A549 (cell line): ENCODE data around the gene ITPKC. TPM values are rescaled to one million over a fixed set of nuclear protein-coding genes. Genes with fewer than 3 reads are reported as not detected.
A peak's percentile ranks its signal among the peaks of the same experiment; 100 is the strongest.

Experiments
- ATAC-seq, 2 experiments: fragments of 200-7000 bp in 1 of 2; fragments of >200 bp in 1 of 2; cut with Nextera tagmentation in 1 of 2; cut with Tn5 transposase in 1 of 2; 3 replicates each; pipeline versions ENCODE4 v1.8.0 to v1.9.1; 2018 to 2020; ENCODE audit warnings: mild to moderate bottlenecking in 1 of 2, moderate library complexity in 1 of 2
- CTCF ChIA-PET: fragments of 300-600 bp; sonication (Branson Sonifier 250); formaldehyde crosslinking; extraction: SDS; loops from one replicate; lab custom pipeline; 2021; ENCODE audit warnings: antibody characterized with exemption, inconsistent platforms; lab: Yijun Ruan, JAX
- POLR2A ChIA-PET: fragments of 350-600 bp; formaldehyde crosslinking; extraction: SDS; loops from one replicate; lab custom pipeline; 2021; ENCODE audit warnings: antibody characterized with exemption, inconsistent platforms; lab: Yijun Ruan, JAX
- DNase-seq, 2 experiments: peaks; one replicate each; pipeline versions ENCODE4 v3.0.0 to v3.0.0-alpha.2; 2011 to 2016; ENCODE audit warnings: low read depth in 1 of 2, low spot score in 1 of 2
- FAIRE-seq: peaks from 2 replicates; lab custom pipeline; 2011; peaks lifted over from hg19 to GRCh38; lab: Jason Lieb, UNC
- H3K27ac ChIP-seq, 2 experiments: fragments of >200 bp; sonication (Bioruptor Twin); formaldehyde crosslinking; 3 replicates each; pipeline ENCODE4 v1.5.1; 2016 to 2017
- H3K4me1 ChIP-seq: fragments of >200 bp; sonication (Bioruptor Twin); formaldehyde crosslinking; 3 replicates; pipeline ENCODE4 v1.6.1; 2016
- H3K4me2 ChIP-seq: fragments of >200 bp; sonication (Bioruptor Twin); formaldehyde crosslinking; 3 replicates; pipeline ENCODE4 v1.6.1; 2016
- H3K4me3 ChIP-seq: fragments of >200 bp; sonication (Bioruptor Twin); formaldehyde crosslinking; 3 replicates; pipeline ENCODE4 v1.5.1; 2016
- H3K9me3 ChIP-seq: fragments of >200 bp; sonication (Bioruptor Twin); formaldehyde crosslinking; 3 replicates; pipeline ENCODE4 v1.6.1; 2016
- BHLHE40 ChIP-seq: IDR thresholded peaks from 2 replicates; pipeline ENCODE4 v1.6.1; 2012; ENCODE audit warnings: low read depth, low read length, inconsistent platforms
- CBX8 ChIP-seq: fragments of 200-600 bp; sonication (generic); IDR thresholded peaks from 2 replicates; pipeline ENCODE4 v1.6.1; 2016
- CEBPB ChIP-seq, 2 experiments: fragments of >200 bp in 1 of 2; sonication (Bioruptor Twin) in 1 of 2; formaldehyde crosslinking in 1 of 2; IDR thresholded peaks; 2 replicates each; pipeline ENCODE4 v1.6.1; 2012 to 2016
- CTCF ChIP-seq: fragments of >200 bp; sonication (Bioruptor Twin); formaldehyde crosslinking; IDR thresholded peaks from 3 replicates; pipeline ENCODE4 v1.5.1; 2016
- E2F6 ChIP-seq: IDR thresholded peaks from 2 replicates; pipeline ENCODE4 v1.6.1; 2012; ENCODE audit warnings: low read depth, borderline replicate concordance
- EHF ChIP-seq: fragments of 250-450 bp; sonication (Bioruptor Pico); IDR thresholded peaks from 2 replicates; pipeline ENCODE4 v1.5.0; 2020; ENCODE audit warnings: mild to moderate bottlenecking
- EP300 ChIP-seq, 2 experiments: fragments of >200 bp; sonication (Bioruptor Twin); formaldehyde crosslinking; IDR thresholded peaks; 2 replicates in 1 of 2; 3 replicates in 1 of 2; pipeline ENCODE4 v1.6.1; 2016 to 2017
- FOSB ChIP-seq: fragments of 250-450 bp; sonication (Bioruptor Pico); IDR thresholded peaks from 2 replicates; pipeline ENCODE4 v1.5.0; 2020; ENCODE audit warnings: mild to moderate bottlenecking, moderate library complexity
- FOXS1 ChIP-seq: fragments of 250-450 bp; sonication (Bioruptor Pico); IDR thresholded peaks from 2 replicates; pipeline ENCODE4 v1.5.0; 2020; ENCODE audit warnings: mild to moderate bottlenecking, moderate library complexity
- HDAC2 ChIP-seq: fragments of 200-600 bp; sonication (generic); IDR thresholded peaks from 2 replicates; pipeline ENCODE4 v1.6.1; 2016
- HOXB13 ChIP-seq: fragments of 250-450 bp; sonication (Bioruptor Pico); IDR thresholded peaks from 2 replicates; pipeline ENCODE4 v1.5.0; 2020; ENCODE audit warnings: low read depth, mild to moderate bottlenecking, moderate library complexity
- HOXB5 ChIP-seq: fragments of 250-450 bp; sonication (Bioruptor Pico); IDR thresholded peaks from 2 replicates; pipeline ENCODE4 v1.5.0; 2020; ENCODE audit warnings: mild to moderate bottlenecking, moderate library complexity
- JUN ChIP-seq, 2 experiments: fragments of >200 bp; sonication (Bioruptor Twin); formaldehyde crosslinking; IDR thresholded peaks; 2 replicates in 1 of 2; 3 replicates in 1 of 2; pipeline ENCODE4 v1.6.1; 2016 to 2017
- JUNB ChIP-seq: fragments of >200 bp; sonication (Bioruptor Twin); formaldehyde crosslinking; IDR thresholded peaks from 2 replicates; pipeline ENCODE4 v1.6.1; 2016
- KDM1A ChIP-seq: fragments of 200-600 bp; sonication (generic); IDR thresholded peaks from 2 replicates; pipeline ENCODE4 v1.6.1; 2016; ENCODE audit warnings: low read depth, mild to moderate bottlenecking
- MAFK ChIP-seq: fragments of 450-650 bp; IDR thresholded peaks from 2 replicates; pipeline ENCODE4 v1.6.1; 2014; ENCODE audit not compliant: partially characterized antibody
- MAX ChIP-seq: IDR thresholded peaks from 2 replicates; pipeline ENCODE4 v1.6.1; 2012
- NPAS2 ChIP-seq: fragments of 250-450 bp; sonication (Bioruptor Pico); IDR thresholded peaks from 2 replicates; pipeline ENCODE4 v1.8.0; 2022; ENCODE audit warnings: mild to moderate bottlenecking, moderate library complexity, borderline replicate concordance
- POLR2A ChIP-seq: IDR thresholded peaks from 2 replicates; pipeline ENCODE4 v1.6.1; 2012; ENCODE audit warnings: mild to moderate bottlenecking, low read length
- POLR2AphosphoS2 ChIP-seq: conservative IDR thresholded peaks from 2 replicates; pipeline ENCODE4 v1.6.1; 2012; ENCODE audit warnings: low read length, improper control_type of control experiment, inconsistent platforms
- RAD21 ChIP-seq, 2 experiments: fragments of >200 bp in 1 of 2; sonication (Bioruptor Twin) in 1 of 2; formaldehyde crosslinking in 1 of 2; IDR thresholded peaks in 1 of 2; conservative IDR thresholded peaks in 1 of 2; 2 replicates in 1 of 2; 3 replicates in 1 of 2; pipeline ENCODE4 v1.6.1; 2012 to 2018; ENCODE audit warnings: inconsistent platforms in 1 of 2
- RARB ChIP-seq: fragments of 250-450 bp; sonication (Bioruptor Pico); IDR thresholded peaks from 2 replicates; pipeline ENCODE4 v1.8.0; 2021; ENCODE audit warnings: mild to moderate bottlenecking, moderate library complexity
- RFX5 ChIP-seq: fragments of 450-650 bp; IDR thresholded peaks from 2 replicates; pipeline ENCODE4 v1.7.1; 2014; ENCODE audit warnings: antibody characterized with exemption, mild to moderate bottlenecking, moderate library complexity
- TFCP2L1 ChIP-seq: fragments of 250-450 bp; sonication (Bioruptor Pico); IDR thresholded peaks from 2 replicates; pipeline ENCODE4 v1.5.0; 2021; ENCODE audit warnings: mild to moderate bottlenecking
- ZC3H11A ChIP-seq: fragments of 450-650 bp; IDR thresholded peaks from 2 replicates; pipeline ENCODE4 v1.6.1; 2014; ENCODE audit warnings: antibody characterized with exemption, mild to moderate bottlenecking
- ZFP36 ChIP-seq: fragments of 450-650 bp; IDR thresholded peaks from 2 replicates; pipeline ENCODE4 v1.6.1; 2014; ENCODE audit warnings: borderline replicate concordance; ENCODE audit not compliant: partially characterized antibody
- WGBS: methylation state at CpG from one replicate; pipeline ENCODE4 v1.1.6; 2017; ENCODE audit errors: missing lambda C conversion rate; 5-methylcytosine and 5-hydroxymethylcytosine counted together
- polyA plus RNA-seq, 4 experiments: library from polyadenylated mRNA; depleted of rRNA in 3 of 4; stranded (reverse); fragments of >200 nt; fragmentation: RNase III in 1 of 4; extraction: RNeasy Plus Mini Kit Qiagen cat#74134 plus additional on column Dnase treatment in 1 of 4; gene quantifications; 2 replicates in 3 of 4; 3 replicates in 1 of 4; pipeline ENCODE4 v1.2.3, GENCODE V29; 2011 to 2017
- TF ChIP-seq, protein P1 (sequence below): fragments of >200 bp; sonication (Bioruptor Twin); formaldehyde crosslinking; IDR thresholded peaks from 3 replicates; pipeline ENCODE4 v1.6.1; 2016
- TF ChIP-seq, protein P2 (sequence below): fragments of 150-350 bp; IDR thresholded peaks from 2 replicates; pipeline ENCODE4 v1.6.1; 2014; ENCODE audit warnings: low read depth, mild to moderate bottlenecking, low read length

ITPKC gene
- polyA plus RNA-seq, 2 of the 4 experiments (the other 2 are of a cell fraction): 6.5 to 7.9 TPM

DNA sequence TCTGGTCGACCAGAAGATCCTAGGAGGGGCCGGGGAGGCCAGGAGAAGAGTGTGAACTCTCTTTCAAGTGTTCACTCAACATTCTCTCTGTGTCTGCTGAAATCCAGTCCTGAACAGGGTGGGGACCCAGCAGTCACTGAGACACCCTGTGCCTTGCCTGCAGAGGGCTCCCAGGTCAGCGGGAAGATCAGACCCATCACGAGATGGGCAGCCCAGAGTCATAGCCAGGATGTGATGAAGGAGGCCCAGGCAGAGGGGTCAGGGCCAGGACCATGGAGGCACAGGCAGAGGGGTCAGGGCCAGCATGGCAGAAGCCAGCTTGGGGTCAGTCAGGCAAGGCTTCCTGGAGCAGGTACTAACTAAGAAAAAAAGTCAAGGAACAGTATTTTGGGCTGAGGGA, 35.9 kb upstream of the ITPKC start:
- POLR2A ChIA-PET: no interaction called here
- no peak for DNase-seq
- Histone ChIP-seq H3K4me1 (no peaks in the 10 kb centered on the region), H3K4me3 (no peak overlapping the region), H3K27ac (no peak overlapping the region), H3K4me2 (no peak overlapping the region), H3K9me3 (no peaks in the 10 kb centered on the region)
- CTCF ChIA-PET: interaction anchor here (0.5 to 14.9 kb wide), 7 partner anchors 9 to 89 kb away, joined by 3 to 140 read pairs (median 4); partner anchors contain the start of genes COQ8B and NUMBL
- FAIRE-seq: no peak
- WGBS: 85% methylated on average over 4 of the region's 4 CpGs
- ATAC-seq: no peak; a peak in 1 of 6 replicates
- TF ChIP-seq POLR2AphosphoS2 (no peak), EP300 (IDR thresholded peaks at IDR 0.05) (no peak), BHLHE40 (no peak), ZC3H11A (no peak), JUN (IDR thresholded peaks at IDR 0.05) (no peak)

DNA sequence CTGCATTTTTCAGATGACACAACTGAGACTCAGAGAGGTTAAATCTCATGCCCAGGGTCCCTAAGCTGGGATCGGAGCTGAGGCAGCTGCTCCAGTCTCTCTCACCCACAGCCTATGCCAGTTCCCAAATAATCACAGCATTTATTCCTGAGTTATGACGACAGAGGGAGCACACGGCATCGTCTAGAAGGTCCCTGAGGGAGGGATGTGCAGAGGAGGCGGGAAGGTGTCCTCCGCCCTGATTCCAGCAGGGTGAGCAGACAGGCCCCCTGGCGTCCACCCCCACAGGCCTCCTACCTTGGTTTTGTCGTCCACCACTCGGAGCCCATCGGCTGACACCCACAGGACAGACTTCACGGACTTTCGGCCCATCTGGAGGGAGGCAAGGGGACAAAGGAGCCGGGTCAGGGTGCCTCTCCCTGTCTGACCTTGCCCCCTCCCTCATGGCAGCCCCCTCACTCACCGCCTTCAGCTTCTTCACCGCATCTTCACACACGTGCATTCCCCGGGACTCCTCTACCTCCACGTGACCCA, 34.4 kb upstream of the ITPKC start:
- ATAC-seq (no peak), DNase-seq (no peak), FAIRE-seq (no peak)
- Histone ChIP-seq H3K27ac (no peak overlapping the region), H3K9me3 (no peaks in the 10 kb centered on the region), H3K4me2 (no peak overlapping the region), H3K4me3 (no peak overlapping the region), H3K4me1 (peaks cover 2% of the 10 kb centered on the region; the same call in 1 of the 3 replicates)
- no peak for TF ChIP-seq EHF (CRISPR knock-in tag)
- no peak for TF ChIP-seq TFCP2L1 (CRISPR knock-in tag)
- no peak for TF ChIP-seq CTCF
- TF ChIP-seq FOSB (CRISPR knock-in tag): no peak
- TF ChIP-seq HDAC2: no peak
- TF ChIP-seq, protein P1, sequence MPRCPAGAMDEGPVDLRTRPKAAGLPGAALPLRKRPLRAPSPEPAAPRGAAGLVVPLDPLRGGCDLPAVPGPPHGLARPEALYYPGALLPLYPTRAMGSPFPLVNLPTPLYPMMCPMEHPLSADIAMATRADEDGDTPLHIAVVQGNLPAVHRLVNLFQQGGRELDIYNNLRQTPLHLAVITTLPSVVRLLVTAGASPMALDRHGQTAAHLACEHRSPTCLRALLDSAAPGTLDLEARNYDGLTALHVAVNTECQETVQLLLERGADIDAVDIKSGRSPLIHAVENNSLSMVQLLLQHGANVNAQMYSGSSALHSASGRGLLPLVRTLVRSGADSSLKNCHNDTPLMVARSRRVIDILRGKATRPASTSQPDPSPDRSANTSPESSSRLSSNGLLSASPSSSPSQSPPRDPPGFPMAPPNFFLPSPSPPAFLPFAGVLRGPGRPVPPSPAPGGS: no peak
- no peak for TF ChIP-seq ZC3H11A
- TF ChIP-seq BHLHE40: no peak
- no peak for TF ChIP-seq EP300 (IDR thresholded peaks at IDR 0.05)
- TF ChIP-seq RAD21 (conservative IDR thresholded peaks at IDR 0.05 in 1 of 2, IDR thresholded peaks at IDR 0.05 in 1 of 2): no peak
- no peak for TF ChIP-seq NPAS2 (CRISPR knock-in tag)
- TF ChIP-seq FOXS1: no peak
- TF ChIP-seq RFX5: no peak
- TF ChIP-seq HOXB5: no peak
- no peak for TF ChIP-seq E2F6
- no peak for TF ChIP-seq KDM1A
- TF ChIP-seq RARB (CRISPR knock-in tag): no peak
- TF ChIP-seq POLR2AphosphoS2: no peak
- no peak for TF ChIP-seq JUNB
- TF ChIP-seq ZFP36: no peak
- 94% methylated on average over 18 of the region's 18 CpGs for WGBS
- POLR2A ChIA-PET: no interaction called here
- CTCF ChIA-PET: interaction anchor here (0.6 to 14.9 kb wide), 13 partner anchors 9 to 447 kb away, joined by 3 to 140 read pairs (median 5); partner anchors contain the start of gene COQ8B

- H3K4me1 ChIP-seq: peaks cover 12% of the 10 kb centered on the region; the same call in 1 of the 3 replicates
- ChIA-PET CTCF (interaction anchor here (1.0 to 14.9 kb wide), 9 partner anchors 10 to 136 kb away, joined by 3 to 140 read pairs (median 6); partner anchors contain the start of gene COQ8B), POLR2A (no interaction called here)
- H3K4me2 ChIP-seq: no peak overlapping the region
- FAIRE-seq (peak; percentile 46), ATAC-seq (no peak), DNase-seq (no peak)
- H3K4me3 ChIP-seq: no peak overlapping the region
- H3K27ac ChIP-seq: no peak overlapping the region
- no peaks in the 10 kb centered on the region for H3K9me3 ChIP-seq
- TF ChIP-seq RARB (CRISPR knock-in tag) (no peak), ZFP36 (no peak), CBX8 (no peak), MAFK (no peak), HOXB13 (CRISPR knock-in tag) (no peak), JUNB (no peak), POLR2A (no peak), MAX (no peak), CEBPB (IDR thresholded peaks at IDR 0.05) (no peak), CTCF (no peak)
- TF ChIP-seq, protein P2, sequence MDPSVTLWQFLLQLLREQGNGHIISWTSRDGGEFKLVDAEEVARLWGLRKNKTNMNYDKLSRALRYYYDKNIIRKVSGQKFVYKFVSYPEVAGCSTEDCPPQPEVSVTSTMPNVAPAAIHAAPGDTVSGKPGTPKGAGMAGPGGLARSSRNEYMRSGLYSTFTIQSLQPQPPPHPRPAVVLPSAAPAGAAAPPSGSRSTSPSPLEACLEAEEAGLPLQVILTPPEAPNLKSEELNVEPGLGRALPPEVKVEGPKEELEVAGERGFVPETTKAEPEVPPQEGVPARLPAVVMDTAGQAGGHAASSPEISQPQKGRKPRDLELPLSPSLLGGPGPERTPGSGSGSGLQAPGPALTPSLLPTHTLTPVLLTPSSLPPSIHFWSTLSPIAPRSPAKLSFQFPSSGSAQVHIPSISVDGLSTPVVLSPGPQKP: no peak
- 96% methylated on average over 9 of the region's 9 CpGs for WGBS
These were observed 33.5 kb upstream of the ITPKC start for GRCh38 chr19:40683437-40683836.
